Body of pancreas (tissue), 4 donors: ENCODE results near the gene TOR1B. TPM values are rescaled to one million over a fixed set of nuclear protein-coding genes. Genes with fewer than 3 reads are reported as not detected.

Experiments
- ATAC-seq: fragments of 150-250 bp; one replicate; pipeline ENCODE4 v1.9.1; 2016
- DNase-seq, 4 donors: peaks; one replicate each; pipeline ENCODE4 v3.0.0-alpha.2; 2019
- H3K27ac ChIP-seq, 4 donors: fragments of 200-600 bp; sonication (generic); 1 replicate in 3 of 4; 2 replicates in 1 of 4; pipeline versions ENCODE4 v1.5.1 to v1.6.1; 2016 to 2019; ENCODE audit warnings: mild to moderate bottlenecking in 1 of 4, mixed read lengths in 1 of 4, moderate library complexity in 1 of 4
- H3K27me3 ChIP-seq, 2 donors: fragments of 200-600 bp; sonication (generic); one replicate each; pipeline ENCODE4 v1.6.0; 2016; ENCODE audit warnings: mild to moderate bottlenecking in 1 of 2
- H3K36me3 ChIP-seq, 2 donors: fragments of 200-600 bp; sonication (generic); replicated peaks in 1 of 2; 2 replicates each; pipeline ENCODE4 v1.5.1; 2016; ENCODE audit warnings: low read depth in 2 of 2; ENCODE audit not compliant: insufficient read depth in 1 of 2
- H3K4me1 ChIP-seq: fragments of 200-600 bp; sonication (generic); one replicate; pipeline ENCODE4 v1.6.0; 2016
- H3K4me3 ChIP-seq, 2 donors: fragments of 200-600 bp; sonication (generic); 1 replicate in 1 of 2; 2 replicates in 1 of 2; pipeline ENCODE4 v1.5.1; 2016 to 2019
- H3K9me3 ChIP-seq, 3 donors: fragments of 200-600 bp; sonication (generic); 1 replicate in 2 of 3; 2 replicates in 1 of 3; pipeline ENCODE4 v1.5.1; 2016
- POLR2A ChIP-seq, 3 donors: fragments of 450-650 bp; IDR thresholded peaks; one replicate each; pipeline ENCODE4 v1.6.1; 2016; ENCODE audit warnings: antibody characterized with exemption in 3 of 3, mild to moderate bottlenecking in 2 of 3
- WGBS, 2 donors: methylation state at CpG; one replicate each; pipeline ENCODE4 v1.1.5; 2017; 5-methylcytosine and 5-hydroxymethylcytosine counted together
- intact Hi-C: fragments of 100-400 bp; cut with DNase I; formaldehyde crosslinking; loops from one replicate; pipeline ENCODE4 v1.15.1; 2023
- total RNA-seq, 2 donors: library from RNA; depleted of rRNA; stranded (reverse); fragments of >200 nt; gene quantifications; one replicate each; pipeline ENCODE4 v1.1.0, GENCODE V29; 2016
- TF ChIP-seq, protein P1 (sequence below), 7 experiments: fragments of 450-650 bp in 4 of 7; fragments of 200-600 bp in 3 of 7; sonication (generic) in 3 of 7; IDR thresholded peaks; one replicate each; pipeline ENCODE4 v1.5.1; 2016 to 2019; ENCODE audit warnings: antibody characterized with exemption in 7 of 7

Gene TOR1B
- total RNA-seq, 2 donors from 2014 or later: 9.6 to 19.2 TPM

DNA sequence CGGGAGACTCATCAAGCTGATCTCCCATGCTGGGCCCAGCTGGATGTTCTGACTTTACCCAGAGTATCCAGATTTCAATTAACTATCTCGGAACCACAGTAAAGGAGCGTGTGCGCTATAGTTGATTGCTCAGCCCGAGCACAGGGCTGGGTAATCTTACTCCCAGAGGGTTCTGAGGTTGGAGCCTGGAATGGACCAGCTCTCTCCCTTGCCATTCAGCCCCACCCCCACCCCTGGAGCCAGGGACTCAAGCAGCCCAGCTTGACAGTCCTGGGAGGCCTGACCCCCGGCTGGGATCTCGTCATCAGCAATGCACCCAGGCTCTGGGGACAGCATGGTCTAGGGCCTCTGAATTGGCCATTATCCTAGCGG, 26.4 kb upstream of the TOR1B start:
- Histone ChIP-seq H3K36me3 (no peaks in the 10 kb centered on the region), H3K9me3 (no peaks in the 10 kb centered on the region), H3K27me3 (no peaks in the 10 kb centered on the region), H3K4me1 (peaks cover 11% of the 10 kb centered on the region), H3K4me3 (no peak overlapping the region), H3K27ac (peak overlapping the region in 2 of 4 donors; percentile 11 to 16)
- TF ChIP-seq, protein P1, sequence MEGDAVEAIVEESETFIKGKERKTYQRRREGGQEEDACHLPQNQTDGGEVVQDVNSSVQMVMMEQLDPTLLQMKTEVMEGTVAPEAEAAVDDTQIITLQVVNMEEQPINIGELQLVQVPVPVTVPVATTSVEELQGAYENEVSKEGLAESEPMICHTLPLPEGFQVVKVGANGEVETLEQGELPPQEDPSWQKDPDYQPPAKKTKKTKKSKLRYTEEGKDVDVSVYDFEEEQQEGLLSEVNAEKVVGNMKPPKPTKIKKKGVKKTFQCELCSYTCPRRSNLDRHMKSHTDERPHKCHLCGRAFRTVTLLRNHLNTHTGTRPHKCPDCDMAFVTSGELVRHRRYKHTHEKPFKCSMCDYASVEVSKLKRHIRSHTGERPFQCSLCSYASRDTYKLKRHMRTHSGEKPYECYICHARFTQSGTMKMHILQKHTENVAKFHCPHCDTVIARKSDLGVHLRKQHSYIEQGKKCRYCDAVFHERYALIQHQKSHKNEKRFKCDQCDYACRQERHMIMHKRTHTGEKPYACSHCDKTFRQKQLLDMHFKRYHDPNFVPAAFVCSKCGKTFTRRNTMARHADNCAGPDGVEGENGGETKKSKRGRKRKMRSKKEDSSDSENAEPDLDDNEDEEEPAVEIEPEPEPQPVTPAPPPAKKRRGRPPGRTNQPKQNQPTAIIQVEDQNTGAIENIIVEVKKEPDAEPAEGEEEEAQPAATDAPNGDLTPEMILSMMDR (IDR thresholded peaks at IDR 0.05): no peak
- no peak for TF ChIP-seq POLR2A (IDR thresholded peaks at IDR 0.05)
- intact Hi-C loops: loop anchor here (10.0 kb wide), 1 partner anchor 122 kb away; no protein-coding TSS in a partner anchor
- DNase-seq (no peak), ATAC-seq (peak; percentile 6)
- WGBS, 2 donors: 87 to 97% methylated on average over 4 to 8 of the region's 8 CpGs

DNA sequence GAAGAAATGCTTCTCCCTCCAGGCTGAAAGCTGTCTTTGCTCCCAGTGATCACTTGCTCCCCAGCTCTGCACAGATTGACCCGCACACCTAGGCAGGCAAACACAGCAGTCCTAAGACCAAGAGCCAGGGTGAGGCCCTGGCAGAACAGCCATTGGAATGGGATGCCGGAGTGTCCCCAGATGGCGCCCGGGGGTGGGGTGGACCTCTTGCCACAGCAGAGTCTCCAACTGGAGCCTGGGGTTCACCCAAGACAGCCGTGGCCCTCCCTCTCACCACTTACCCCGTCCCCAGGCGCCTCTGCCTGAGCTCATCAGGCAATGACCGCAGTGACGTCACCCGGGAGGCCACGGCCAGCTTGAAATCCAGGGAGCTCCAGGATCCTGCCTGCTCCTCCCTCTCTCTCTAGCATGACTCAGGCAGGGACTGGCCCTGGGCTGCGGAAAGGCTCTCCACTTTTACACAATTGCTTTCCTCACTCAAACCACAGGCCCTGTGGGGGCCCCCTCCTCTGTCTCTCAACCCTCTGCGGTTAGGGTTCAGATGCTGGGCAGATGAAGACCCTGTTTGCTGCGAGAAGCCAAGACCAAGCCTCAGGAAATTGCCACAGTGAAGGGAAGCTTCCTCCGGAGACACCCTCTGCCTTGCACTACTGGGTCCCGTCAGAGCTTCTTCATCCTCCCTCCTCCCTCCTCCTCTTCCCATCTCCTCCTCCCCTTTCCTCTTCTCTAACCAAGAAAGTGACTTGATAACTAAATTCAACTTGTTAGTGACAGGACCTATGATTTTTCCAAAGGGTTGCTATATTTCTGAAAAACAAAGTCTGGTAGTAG, 25.8 kb upstream of the TOR1B start:
- no peak overlapping the region for H3K4me3 ChIP-seq
- intact Hi-C loops: loop anchor here (10.0 kb wide), 1 partner anchor 122 kb away; no protein-coding TSS in a partner anchor
- H3K27ac ChIP-seq: peak overlapping the region in 2 of 4 donors; percentile 11 to 16
- no peaks in the 10 kb centered on the region for H3K36me3 ChIP-seq
- peaks cover 11% of the 10 kb centered on the region for H3K4me1 ChIP-seq
- ATAC-seq: peak; percentile 62
- no peaks in the 10 kb centered on the region for H3K9me3 ChIP-seq
- peak; percentile 62 to 88 (median 69) for DNase-seq
- no peak for TF ChIP-seq POLR2A (IDR thresholded peaks at IDR 0.05)
- TF ChIP-seq, protein P1 (IDR thresholded peaks at IDR 0.05): no peak
- WGBS, 2 donors: 51 to 65% methylated on average over 10 to 15 of the region's 16 CpGs
- no peaks in the 10 kb centered on the region for H3K27me3 ChIP-seq

DNA sequence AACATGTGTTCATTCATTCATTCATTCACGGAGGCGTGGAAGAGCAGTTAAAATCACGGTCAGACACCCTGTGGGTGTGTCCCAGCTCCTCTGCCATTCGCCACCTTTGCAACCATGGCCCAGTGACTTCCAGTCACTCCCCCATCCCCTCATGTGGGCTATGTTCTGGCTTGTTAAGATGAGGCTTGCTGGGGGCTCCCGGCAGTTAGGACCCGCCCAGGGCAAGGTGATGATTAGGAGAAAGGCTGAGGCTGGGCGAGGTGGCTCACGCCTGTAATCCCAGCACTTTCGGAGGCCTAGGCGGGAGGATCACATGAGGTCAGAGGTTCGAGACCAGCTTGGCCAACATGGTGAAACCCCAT, 25.2 kb upstream of the TOR1B start:
- no peak overlapping the region for H3K4me3 ChIP-seq
- H3K36me3 ChIP-seq: no peaks in the 10 kb centered on the region
- no peaks in the 10 kb centered on the region for H3K27me3 ChIP-seq
- TF ChIP-seq POLR2A (IDR thresholded peaks at IDR 0.05): no peak
- TF ChIP-seq, protein P1 (IDR thresholded peaks at IDR 0.05): no peak
- H3K4me1 ChIP-seq: peaks cover 11% of the 10 kb centered on the region
- intact Hi-C loops: loop anchor here (10.0 kb wide), 1 partner anchor 123 kb away; no protein-coding TSS in a partner anchor
- H3K27ac ChIP-seq: no peak overlapping the region
- ATAC-seq: no peak
- 72 to 82% methylated on average over 11 of the region's 11 CpGs for WGBS, 2 donors
- no peaks in the 10 kb centered on the region for H3K9me3 ChIP-seq
- no peak for DNase-seq

DNA sequence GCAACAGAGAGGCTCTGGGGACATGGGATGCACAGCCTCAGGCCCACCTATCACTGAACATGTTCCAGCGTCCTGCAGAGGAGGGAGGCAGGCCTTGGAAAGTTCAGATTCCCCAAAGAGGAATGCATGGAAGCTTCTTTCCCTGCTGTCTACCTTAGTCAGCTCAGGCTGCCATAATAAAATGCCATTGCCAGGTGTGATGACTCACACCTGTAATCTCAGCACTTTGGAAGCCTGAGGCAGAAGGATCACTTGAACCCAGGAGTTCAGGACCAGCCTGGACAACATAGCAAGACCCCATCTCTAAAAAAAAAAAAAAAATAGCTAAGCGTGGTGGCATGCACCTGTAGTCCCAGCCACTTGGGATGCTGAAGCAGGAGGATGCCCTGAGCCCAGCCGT, 24.5 kb upstream of the TOR1B start:
- TF ChIP-seq POLR2A (IDR thresholded peaks at IDR 0.05): no peak
- TF ChIP-seq, protein P1 (IDR thresholded peaks at IDR 0.05): no peak
- WGBS, 2 donors: 89 to 90% methylated on average over 2 to 3 of the region's 3 CpGs

More for the DNA sequence above, 24.5 kb upstream of the TOR1B start:
- intact Hi-C loops: loop anchor here (10.0 kb wide), 1 partner anchor 124 kb away; no protein-coding TSS in a partner anchor
- no peaks in the 10 kb centered on the region for H3K36me3 ChIP-seq
- H3K27ac ChIP-seq: no peak overlapping the region
- no peaks in the 10 kb centered on the region for H3K27me3 ChIP-seq
- H3K4me3 ChIP-seq: no peak overlapping the region
- no peak for DNase-seq
- no peak for ATAC-seq
- H3K9me3 ChIP-seq: no peaks in the 10 kb centered on the region
- peaks cover 7% of the 10 kb centered on the region for H3K4me1 ChIP-seq
